GM19193 (cell line): Measurements from ENCODE around the gene GNG8.

Source experiments
- POLR2A ChIP-seq: IDR thresholded peaks from 4 replicates; pipeline ENCODE4 v1.6.1; 2011; ENCODE audit not compliant: insufficient read depth, insufficient read length; ENCODE audit errors: extremely low read depth

Gene GNG8

DNA sequence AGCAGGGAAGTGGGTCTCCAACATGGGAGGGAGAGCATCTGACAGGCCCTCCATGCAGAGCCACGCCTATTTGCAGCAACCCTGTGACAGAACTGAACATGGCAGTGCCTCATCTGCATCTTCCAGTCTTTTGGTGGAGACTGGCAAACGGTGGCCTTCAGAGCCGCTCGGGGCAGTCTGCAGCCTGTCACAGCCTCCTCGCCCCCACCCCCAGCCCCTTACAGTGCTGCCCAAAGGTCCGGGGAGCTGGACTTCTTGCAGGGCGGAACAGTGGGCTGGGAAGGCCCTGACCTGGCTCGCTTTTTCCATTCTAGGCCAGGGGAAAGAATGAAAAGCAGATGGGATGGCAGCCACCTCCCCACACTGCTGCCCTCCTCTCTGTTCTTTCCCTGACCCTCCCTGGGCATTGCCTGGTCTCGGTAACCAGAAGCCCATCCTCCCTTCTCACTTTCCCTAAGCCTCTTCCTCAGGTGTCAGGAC is 32.2 kb downstream of the GNG8 start:
- TF ChIP-seq POLR2A, result no peak

- no peak for TF ChIP-seq POLR2A
These were observed 32.8 kb downstream of the GNG8 start for GRCh38 chr19:46603195-46603637.

- TF ChIP-seq POLR2A, result no peak
These were observed 33.4 kb downstream of the GNG8 start for GRCh38 chr19:46602392-46603194.

DNA sequence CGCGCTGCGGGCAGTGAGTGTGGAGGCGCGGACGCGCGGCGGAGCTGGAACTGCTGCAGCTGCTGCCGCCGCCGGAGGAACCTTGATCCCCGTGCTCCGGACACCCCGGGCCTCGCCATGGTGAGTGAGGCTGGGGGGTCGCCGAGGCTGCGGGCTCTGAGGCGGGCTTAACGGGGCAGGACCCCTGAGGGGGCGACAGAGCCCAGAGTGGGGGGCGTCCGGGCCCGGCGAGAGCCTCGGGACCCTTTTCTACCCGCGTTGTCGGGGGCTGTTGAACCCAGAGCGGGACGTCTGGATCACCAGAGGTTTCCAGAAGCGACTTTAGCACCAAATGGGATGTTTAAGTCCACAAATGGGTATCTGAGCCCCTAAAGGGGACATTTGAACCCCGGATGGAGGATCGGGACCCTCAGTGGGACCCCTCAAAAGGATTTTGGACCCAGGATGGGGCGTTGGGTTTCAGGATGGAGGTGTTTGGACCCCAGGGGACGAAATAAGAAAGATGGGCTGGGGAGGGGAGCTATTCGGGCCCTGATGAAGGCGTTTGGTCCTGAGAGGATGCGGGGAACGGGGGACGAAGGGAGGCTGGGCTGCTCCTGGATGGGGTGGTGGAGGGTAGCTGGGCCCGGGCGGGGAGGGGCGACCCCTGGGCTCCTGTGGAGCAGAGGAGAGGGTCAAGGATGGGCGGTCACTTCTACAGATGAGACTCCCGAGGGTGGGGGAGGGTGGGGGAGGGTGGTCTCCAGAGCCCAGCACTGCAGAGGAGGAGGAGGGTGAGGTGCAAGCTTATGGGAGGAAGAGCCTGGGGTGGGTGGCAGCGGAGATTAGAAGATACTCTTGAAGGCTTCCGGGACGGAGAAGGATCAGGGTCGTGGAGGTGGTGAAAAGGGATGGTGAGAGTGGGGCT is 34.4 kb downstream of the GNG8 start, which contains the start of gene CALM3:
CALM3 (plus strand) TSS at position 13 of the 907 bp plus-strand sequence; CDS start at position 118, 105 bp downstream.
- peak; percentile 85 for TF ChIP-seq POLR2A

- peak; percentile 89 for TF ChIP-seq POLR2A
These were observed 35.4 kb downstream of the GNG8 start for GRCh38 chr19:46600384-46601317.

DNA sequence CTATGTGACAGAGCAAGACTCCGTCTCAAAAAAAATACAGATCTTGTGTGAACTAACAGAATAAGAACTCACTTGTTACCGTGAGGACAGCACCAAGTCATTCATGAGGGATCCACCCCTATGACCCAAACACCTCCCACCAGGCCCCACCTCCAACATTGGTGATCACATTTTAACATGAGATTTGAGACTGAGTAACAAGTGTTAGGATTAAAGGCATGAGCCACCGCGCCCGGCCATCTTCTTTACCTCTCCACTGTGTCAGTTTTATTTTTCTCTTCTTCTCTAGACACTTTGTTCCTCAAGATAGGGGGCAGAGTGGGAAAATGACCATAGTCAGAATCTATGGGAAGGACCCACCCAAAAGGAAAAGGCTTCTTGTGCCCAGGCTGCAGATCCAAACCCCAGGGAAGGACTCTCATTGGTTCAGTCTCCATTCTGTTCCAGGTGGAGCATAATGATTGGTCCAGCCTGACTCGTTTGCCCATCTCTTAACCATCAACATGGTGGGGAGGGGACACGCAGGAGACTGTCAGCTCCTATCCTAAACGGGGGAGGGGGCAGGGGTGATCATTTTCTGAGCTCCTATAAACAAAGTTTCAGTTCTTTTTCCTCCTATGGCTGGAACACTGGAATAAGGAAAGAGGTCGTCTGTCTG is 36.2 kb downstream of the GNG8 start:
- no peak for TF ChIP-seq POLR2A

GRCh38 chr19:46598372-46598917 is 37.6 kb downstream of the GNG8 start:
- TF ChIP-seq POLR2A, result no peak

GRCh38 chr19:46596008-46596407 is 40.0 kb downstream of the GNG8 start:
- no peak for TF ChIP-seq POLR2A

DNA sequence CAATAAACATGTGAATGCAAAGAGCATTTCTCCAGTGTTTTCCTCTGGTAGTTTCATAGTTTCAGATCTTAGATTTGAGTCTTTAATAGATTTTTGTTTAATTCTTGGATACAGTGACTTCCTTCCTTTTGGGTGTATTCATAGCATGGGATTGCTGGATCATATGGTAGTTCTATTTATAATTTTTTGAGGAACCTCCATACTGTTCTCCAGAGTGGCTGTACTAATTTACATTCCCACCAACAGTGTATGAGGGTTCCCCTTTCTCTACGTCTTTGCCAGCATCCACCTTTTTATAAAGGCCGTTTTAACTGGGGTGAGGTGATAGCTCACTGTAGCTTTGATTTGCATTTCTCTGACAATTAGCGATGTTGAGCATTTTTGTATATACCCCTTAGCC is 44.1 kb downstream of the GNG8 start:
- TF ChIP-seq POLR2A, result no peak

- TF ChIP-seq POLR2A, result no peak
These were observed 44.7 kb downstream of the GNG8 start for GRCh38 chr19:46591254-46591653.

- TF ChIP-seq POLR2A, result no peak
These were observed 48.1 kb downstream of the GNG8 start for GRCh38 chr19:46587861-46588260.

GRCh38 chr19:46586294-46586693 is 49.7 kb downstream of the GNG8 start:
- TF ChIP-seq POLR2A, result no peak

GRCh38 chr19:46585539-46585938 is 50.5 kb downstream of the GNG8 start:
- TF ChIP-seq POLR2A, result no peak
